Subcutaneous adipose tissue (tissue), 4 donors: ENCODE results near the gene TBC1D22B. TPM values are rescaled to one million over a fixed set of nuclear protein-coding genes. Genes with fewer than 3 reads are reported as not detected.

Experiments
- CTCF ChIP-seq: fragments of 450-650 bp; IDR thresholded peaks from one replicate; pipeline ENCODE4 v1.5.1; 2016; ENCODE audit warnings: low read depth, mild to moderate bottlenecking, control low read depth, antibody characterized with exemption, moderate library complexity
- total RNA-seq, 4 donors: library from RNA; depleted of rRNA; stranded (reverse); fragments of >200 nt; gene quantifications; one replicate each; pipeline ENCODE4 v1.1.0, GENCODE V29; 2016

The TBC1D22B gene
- total RNA-seq, 4 donors from 2014 or later, result 4.8 to 5.5 (median 5.2) TPM

GRCh38 chr6:37369321-37370201 lies 112.0 kb downstream of the TBC1D22B start:
- TF ChIP-seq CTCF, result no peak

GRCh38 chr6:37371154-37372083 lies 113.8 kb downstream of the TBC1D22B start:
- no peak for TF ChIP-seq CTCF

GRCh38 chr6:37372116-37372515 lies 114.5 kb downstream of the TBC1D22B start:
- TF ChIP-seq CTCF, result no peak

GRCh38 chr6:37373822-37374471 lies 116.4 kb downstream of the TBC1D22B start:
- TF ChIP-seq CTCF, result no peak

GRCh38 chr6:37375376-37375775 lies 117.8 kb downstream of the TBC1D22B start:
- TF ChIP-seq CTCF, result no peak

GRCh38 chr6:37376078-37376743 lies 118.6 kb downstream of the TBC1D22B start:
- TF ChIP-seq CTCF, result no peak
